Esophagus muscularis mucosa (tissue), 4 donors: ENCODE measurements around the gene DQX1. TPM values are rescaled to one million over a fixed set of nuclear protein-coding genes. Genes with fewer than 3 reads are reported as not detected.

Source experiments
- DNase-seq: peaks from one replicate; pipeline ENCODE4 v3.0.0-alpha.2; 2017; ENCODE audit errors: extremely low spot score
- H3K27ac ChIP-seq, 4 donors: fragments of 200-600 bp; sonication (generic); replicated peaks in 1 of 4; 1 replicate in 3 of 4; 2 replicates in 1 of 4; pipeline ENCODE4 v1.5.1; 2016 to 2019; ENCODE audit warnings: mild to moderate bottlenecking in 1 of 4
- H3K27me3 ChIP-seq, 4 donors: fragments of 200-600 bp; sonication (generic); one replicate each; pipeline versions ENCODE4 v1.5.1 to v1.6.0; 2016 to 2019
- H3K36me3 ChIP-seq, 4 donors: fragments of 200-600 bp; sonication (generic); one replicate each; pipeline ENCODE4 v1.5.1; 2016 to 2019
- H3K4me1 ChIP-seq, 4 donors: fragments of 200-600 bp; sonication (generic); one replicate each; pipeline ENCODE4 v1.5.1; 2016 to 2019
- H3K4me3 ChIP-seq, 4 donors: fragments of 200-600 bp; sonication (generic); 1 replicate in 2 of 4; 2 replicates in 2 of 4; pipeline ENCODE4 v1.5.1; 2016 to 2019; ENCODE audit warnings: mild to moderate bottlenecking in 4 of 4, moderate library complexity in 1 of 4
- H3K9me3 ChIP-seq, 4 donors: fragments of 200-600 bp; sonication (generic); 1 replicate in 3 of 4; 2 replicates in 1 of 4; pipeline ENCODE4 v1.5.1; 2016 to 2019
- CTCF ChIP-seq, 3 experiments: fragments of 200-600 bp in 2 of 3; fragments of 450-650 bp in 1 of 3; sonication (generic) in 2 of 3; IDR thresholded peaks; one replicate each; pipeline ENCODE4 v1.5.1; 2017 to 2019; ENCODE audit warnings: antibody characterized with exemption in 3 of 3, mild to moderate bottlenecking in 2 of 3, moderate library complexity in 1 of 3
- EP300 ChIP-seq: sonication (generic); formaldehyde crosslinking; IDR thresholded peaks from one replicate; pipeline ENCODE4 v1.6.1; 2017; ENCODE audit warnings: antibody characterized with exemption
- POLR2A ChIP-seq: fragments of 450-650 bp; IDR thresholded peaks from one replicate; pipeline ENCODE4 v1.6.1; 2017; ENCODE audit warnings: antibody characterized with exemption, moderate library complexity, mild to moderate bottlenecking, low read depth
- POLR2AphosphoS5 ChIP-seq, 2 donors: sonication (generic); formaldehyde crosslinking; IDR thresholded peaks; one replicate each; pipeline ENCODE4 v1.6.1; 2017; ENCODE audit warnings: antibody characterized with exemption in 2 of 2
- whole genome bisulfite sequencing: methylation state at CpG from one replicate; pipeline ENCODE4 v1.1.5; 2018; 5-methylcytosine and 5-hydroxymethylcytosine counted together
- intact Hi-C: fragments of 100-400 bp; cut with DNase I; formaldehyde crosslinking; loops from one replicate; pipeline ENCODE4 v1.15.1; 2023
- total RNA-seq, 4 donors: library from RNA; depleted of rRNA; stranded (reverse); fragments of >200 nt; gene quantifications; one replicate each; pipeline versions ENCODE4 v1.1.0 to v1.2.1, GENCODE V29; 2016

Gene DQX1
- total RNA-seq, 4 donors from 2014 or later = not detected

DNA sequence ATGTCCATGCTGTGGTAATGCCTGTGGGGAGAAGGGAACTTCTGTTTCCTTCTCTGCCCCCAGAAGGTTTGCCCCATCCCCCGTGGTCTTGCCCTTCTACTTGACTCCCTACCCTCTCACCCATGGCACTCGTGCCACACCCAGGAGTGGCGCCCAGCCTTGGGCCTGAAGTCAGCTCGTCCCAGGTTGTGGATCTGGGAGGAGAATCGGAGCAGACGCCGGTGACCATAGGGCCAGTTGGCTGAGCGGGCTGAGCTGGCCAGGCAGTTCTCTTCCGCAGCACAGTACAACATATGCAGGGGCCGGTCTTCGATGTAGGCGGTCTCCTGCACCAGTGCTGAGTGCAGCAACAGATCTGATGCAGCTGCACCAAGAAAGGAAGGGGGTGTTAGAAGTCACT is 8.4 kb upstream of the DQX1 start:
- Histone ChIP-seq H3K4me3 (no peak overlapping the region), H3K27ac (no peak overlapping the region), H3K9me3 (no peaks in the 10 kb centered on the region), H3K27me3 (peaks cover 0 to 6% (median 0%) of the 10 kb centered on the region in 4 donors), H3K4me1 (peaks cover 10 to 21% (median 17%) of the 10 kb centered on the region in 4 donors), H3K36me3 (peaks cover 7 to 23% (median 19%) of the 10 kb centered on the region in 4 donors)
- DNase-seq = no peak
- intact Hi-C loops = no loop called here
- 81% methylated on average over 12 of the region's 12 CpGs for WGBS
- TF ChIP-seq POLR2AphosphoS5 (IDR thresholded peaks at IDR 0.05) = no peak
- TF ChIP-seq CTCF (IDR thresholded peaks at IDR 0.05) = no peak

- no peak for DNase-seq
- intact Hi-C loops = no loop called here
- Histone ChIP-seq H3K36me3 (peaks cover 7 to 23% (median 19%) of the 10 kb centered on the region in 4 donors), H3K27me3 (no peaks in the 10 kb centered on the region), H3K9me3 (no peaks in the 10 kb centered on the region), H3K4me1 (peaks cover 15 to 27% (median 23%) of the 10 kb centered on the region in 4 donors), H3K27ac (no peak overlapping the region), H3K4me3 (no peak overlapping the region)
- no peak for TF ChIP-seq EP300
- TF ChIP-seq POLR2A = no peak
- TF ChIP-seq POLR2AphosphoS5 (IDR thresholded peaks at IDR 0.05) = no peak
- no peak for TF ChIP-seq CTCF (IDR thresholded peaks at IDR 0.05)
- WGBS = 87% methylated on average over 4 of the region's 4 CpGs
Measured at GRCh38 chr2:74533464-74533863, 7.4 kb upstream of the DQX1 start.

GRCh38 chr2:74532222-74532621 is 6.2 kb upstream of the DQX1 start:
- TF ChIP-seq POLR2A (no peak), EP300 (no peak), POLR2AphosphoS5 (IDR thresholded peaks at IDR 0.05) (no peak)
- Histone ChIP-seq H3K4me1 (peaks cover 24 to 40% (median 33%) of the 10 kb centered on the region in 4 donors), H3K36me3 (peaks cover 17 to 35% (median 30%) of the 10 kb centered on the region in 4 donors), H3K27ac (no peak overlapping the region), H3K9me3 (no peaks in the 10 kb centered on the region), H3K4me3 (no peak overlapping the region), H3K27me3 (no peaks in the 10 kb centered on the region)
- no peak for DNase-seq
- intact Hi-C loops = no loop called here

GRCh38 chr2:74531666-74532065 is 5.6 kb upstream of the DQX1 start:
- Histone ChIP-seq H3K36me3 (peaks cover 22 to 40% (median 36%) of the 10 kb centered on the region in 4 donors), H3K27me3 (no peaks in the 10 kb centered on the region), H3K4me3 (no peak overlapping the region), H3K9me3 (no peaks in the 10 kb centered on the region), H3K27ac (no peak overlapping the region), H3K4me1 (peaks cover 24 to 42% (median 33%) of the 10 kb centered on the region in 4 donors)
- intact Hi-C loops = no loop called here
- no peak for TF ChIP-seq POLR2A
- no peak for TF ChIP-seq CTCF (IDR thresholded peaks at IDR 0.05)
- no peak for TF ChIP-seq EP300
- TF ChIP-seq POLR2AphosphoS5 (IDR thresholded peaks at IDR 0.05) = no peak
- no peak for DNase-seq
- 81% methylated on average over 7 of the region's 7 CpGs for WGBS

GRCh38 chr2:74530239-74531187 is 4.5 kb upstream of the DQX1 start:
- WGBS = 4% methylated on average over 25 of the region's 54 CpGs
- TF ChIP-seq EP300 = no peak
- TF ChIP-seq CTCF (IDR thresholded peaks at IDR 0.05) = no peak
- TF ChIP-seq POLR2A = no peak
- peak in 1 of 2 donors; percentile 27 for TF ChIP-seq POLR2AphosphoS5 (IDR thresholded peaks at IDR 0.05)
- Histone ChIP-seq H3K4me3 (peak overlapping the region; percentile 62 to 92 (median 86)), H3K27me3 (no peaks in the 10 kb centered on the region), H3K36me3 (peaks cover 30 to 52% (median 47%) of the 10 kb centered on the region in 4 donors), H3K4me1 (peaks cover 24 to 42% (median 33%) of the 10 kb centered on the region in 4 donors), H3K9me3 (no peaks in the 10 kb centered on the region), H3K27ac (peak overlapping the region; percentile 83 to 89 (median 87))
- DNase-seq = no peak
- intact Hi-C loops = no loop called here
